Neural cell (in vitro differentiated cells): Measurements from ENCODE around the gene KIF24. TPM values are rescaled to one million over a fixed set of nuclear protein-coding genes. Genes with fewer than 3 reads are reported as not detected.

Experiments used
- H2AFZ ChIP-seq: fragments of 200-600, 300-800 bp; sonication (generic), shearing (Covaris generic); 2 replicates; pipeline ENCODE4 v1.6.0; 2014; ENCODE audit warnings: low read depth, mild to moderate bottlenecking, antibody characterized with exemption, low read length, moderate library complexity
- H3F3A ChIP-seq: fragments of 200-600 bp; shearing (Covaris generic); 2 replicates; pipeline ENCODE4 v1.6.1; 2016; ENCODE audit warnings: mild to moderate bottlenecking, moderate library complexity, mixed read lengths, antibody characterized with exemption, low read length; ENCODE audit not compliant: insufficient read depth, poor library complexity, severe bottlenecking
- H3K27ac ChIP-seq: fragments of 200-600, 300-800 bp; sonication (generic), shearing (Covaris generic); 2 replicates; pipeline ENCODE4 v1.5.1; 2014; ENCODE audit warnings: mild to moderate bottlenecking, low read length, moderate library complexity
- H3K27me3 ChIP-seq: fragments of 300-800, 200-600 bp; sonication (generic), shearing (Covaris generic); 2 replicates; pipeline ENCODE4 v1.6.0; 2014; ENCODE audit warnings: mild to moderate bottlenecking, low read depth, low read length, moderate library complexity; ENCODE audit not compliant: insufficient read depth
- H3K36me3 ChIP-seq: fragments of 300-800, 200-600 bp; sonication (generic), shearing (Covaris generic); 2 replicates; pipeline ENCODE4 v1.5.1; 2014; ENCODE audit warnings: mild to moderate bottlenecking, antibody characterized with exemption, low read length, moderate library complexity; ENCODE audit not compliant: insufficient read depth
- H3K4me2 ChIP-seq: fragments of 300-800, 200-600 bp; sonication (generic), shearing (Covaris generic); 2 replicates; pipeline ENCODE4 v1.6.0; 2014; ENCODE audit warnings: mild to moderate bottlenecking, low read length
- H3K4me3 ChIP-seq: fragments of 300-800, 200-600 bp; sonication (generic), shearing (Covaris generic); 2 replicates; pipeline ENCODE4 v1.5.1; 2014; ENCODE audit warnings: mild to moderate bottlenecking, low read length, moderate library complexity
- H3K79me2 ChIP-seq: fragments of 200-600 bp; shearing (Covaris generic); replicated peaks from 2 replicates; pipeline ENCODE4 v1.6.0; 2014; ENCODE audit warnings: mild to moderate bottlenecking, low read length, moderate library complexity; ENCODE audit not compliant: insufficient read depth
- H3K9ac ChIP-seq: fragments of 300-800, 200-600 bp; sonication (generic), shearing (Covaris generic); 2 replicates; pipeline ENCODE4 v1.6.1; 2016; ENCODE audit warnings: mild to moderate bottlenecking, low read length, mixed read lengths
- H3K9me2 ChIP-seq: fragments of 200-600 bp; shearing (Covaris generic); 2 replicates; pipeline ENCODE4 v1.6.1; 2016; ENCODE audit warnings: mild to moderate bottlenecking, low read length, mixed read lengths; ENCODE audit not compliant: insufficient read depth
- H3K9me3 ChIP-seq: fragments of 200-600, 300-800 bp; sonication (generic), shearing (Covaris generic); 2 replicates; pipeline ENCODE4 v1.6.1; 2016; ENCODE audit warnings: mild to moderate bottlenecking, mixed run types, low read length, moderate library complexity, mixed read lengths
- H4K20me1 ChIP-seq: fragments of 200-600 bp; shearing (Covaris generic); 2 replicates; pipeline ENCODE4 v1.6.1; 2016; ENCODE audit warnings: mild to moderate bottlenecking, mixed run types; ENCODE audit not compliant: insufficient read depth
- EP300 ChIP-seq: fragments of 450-650 bp; conservative IDR thresholded peaks from 2 replicates; pipeline ENCODE4 v1.6.1; 2014; ENCODE audit warnings: antibody characterized with exemption, mild to moderate bottlenecking, moderate library complexity; ENCODE audit not compliant: poor library complexity, severe bottlenecking
- EZH2 ChIP-seq: fragments of 200-600, 300-800 bp; shearing (Covaris generic), sonication (generic); IDR thresholded peaks from 2 replicates; pipeline ENCODE4 v1.6.1; 2014; ENCODE audit warnings: antibody characterized with exemption, low read length, borderline replicate concordance, mild to moderate bottlenecking; ENCODE audit not compliant: insufficient read depth, poor library complexity, severe bottlenecking
- MXI1 ChIP-seq: fragments of 450-650 bp; conservative IDR thresholded peaks from 2 replicates; pipeline ENCODE4 v1.6.1; 2014; ENCODE audit warnings: antibody characterized with exemption, mild to moderate bottlenecking; ENCODE audit not compliant: poor library complexity, severe bottlenecking
- POLR2AphosphoS5 ChIP-seq: IDR thresholded peaks from 2 replicates; pipeline ENCODE4 v1.6.1; 2012
- RAD21 ChIP-seq: fragments of 450-650 bp; conservative IDR thresholded peaks from 2 replicates; pipeline ENCODE4 v1.6.1; 2014; ENCODE audit warnings: antibody characterized with exemption, mild to moderate bottlenecking, moderate library complexity
- SMC3 ChIP-seq: fragments of 450-650 bp; conservative IDR thresholded peaks from 2 replicates; pipeline ENCODE4 v1.6.1; 2014; ENCODE audit warnings: antibody characterized with exemption, mild to moderate bottlenecking, moderate library complexity; ENCODE audit not compliant: poor library complexity
- TAF1 ChIP-seq: IDR thresholded peaks from 2 replicates; pipeline ENCODE4 v1.6.1; 2012; ENCODE audit warnings: low read depth
- polyA plus RNA-seq: library from polyadenylated mRNA; depleted of rRNA; stranded (reverse); fragments of >200 nt; gene quantifications from 2 replicates; pipeline ENCODE4 v1.2.3, GENCODE V29; 2014
- TF ChIP-seq, protein P1 (sequence below): IDR thresholded peaks from 2 replicates; pipeline ENCODE4 v1.6.1; 2012; ENCODE audit warnings: borderline replicate concordance
- TF ChIP-seq, protein P2 (sequence below): fragments of 450-650 bp; IDR thresholded peaks from 2 replicates; pipeline ENCODE4 v1.5.1; 2014; ENCODE audit warnings: antibody characterized with exemption, mild to moderate bottlenecking, moderate library complexity; ENCODE audit not compliant: poor library complexity, severe bottlenecking

Gene KIF24
- polyA plus RNA-seq, 1 donor from 2014 or later, result 0.19 TPM

DNA sequence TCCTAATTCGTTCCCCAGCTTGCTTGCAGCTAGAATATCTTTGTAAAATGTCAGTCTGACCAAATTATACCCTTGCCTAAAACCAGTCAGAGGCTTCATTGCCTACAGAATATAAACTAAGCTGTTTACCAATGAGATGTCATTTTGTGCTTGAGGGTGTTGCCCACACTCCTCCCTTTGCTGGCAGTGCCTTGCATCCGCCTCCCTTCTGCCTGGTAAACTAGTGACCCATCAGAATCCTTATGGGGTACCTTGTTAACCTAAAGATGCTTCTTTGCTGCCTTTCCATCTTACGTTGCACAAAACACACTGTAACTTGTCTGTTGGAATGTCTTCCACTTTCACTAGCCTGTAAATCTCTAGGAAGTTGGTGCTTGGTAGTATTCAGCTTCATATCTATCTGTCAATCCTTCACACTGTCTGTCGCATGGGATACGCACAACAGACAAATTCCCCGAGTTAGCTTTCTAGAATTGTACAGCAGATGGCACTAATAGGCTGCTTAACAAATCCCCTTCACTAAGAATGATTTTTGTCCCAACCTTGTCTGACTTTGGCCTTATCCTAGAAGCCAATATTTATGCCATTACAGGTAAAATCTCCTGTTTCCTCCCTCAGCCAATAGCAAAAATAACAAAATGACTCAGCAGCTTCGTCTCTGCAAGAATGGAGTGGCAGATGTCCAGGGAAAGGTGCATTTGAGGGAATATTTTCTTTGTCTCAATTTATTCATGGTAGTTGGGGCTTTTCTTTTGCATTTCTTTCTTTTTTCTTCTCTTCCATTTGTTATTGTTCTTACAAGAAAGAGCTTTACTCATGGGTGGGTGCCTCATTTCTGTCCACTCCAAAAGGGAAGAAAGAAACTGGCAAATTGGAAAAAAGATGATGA lies 3.3 kb upstream of the KIF24 start:
- no peak overlapping the region for H2AFZ ChIP-seq
- H3K27ac ChIP-seq, result peak overlapping the region; percentile 32
- H3K27me3 ChIP-seq, result no peaks in the 10 kb centered on the region
- peak overlapping the region; percentile 4 for H3K9ac ChIP-seq
- no peaks in the 10 kb centered on the region for H3K9me2 ChIP-seq
- no peaks in the 10 kb centered on the region for H3F3A ChIP-seq
- TF ChIP-seq POLR2AphosphoS5 (no peak), EP300 (peak; percentile 34), RAD21 (peak; percentile 91), EZH2 (no peak), TAF1 (no peak), MXI1 (no peak), SMC3 (peak; percentile 94)
- TF ChIP-seq, protein P1, sequence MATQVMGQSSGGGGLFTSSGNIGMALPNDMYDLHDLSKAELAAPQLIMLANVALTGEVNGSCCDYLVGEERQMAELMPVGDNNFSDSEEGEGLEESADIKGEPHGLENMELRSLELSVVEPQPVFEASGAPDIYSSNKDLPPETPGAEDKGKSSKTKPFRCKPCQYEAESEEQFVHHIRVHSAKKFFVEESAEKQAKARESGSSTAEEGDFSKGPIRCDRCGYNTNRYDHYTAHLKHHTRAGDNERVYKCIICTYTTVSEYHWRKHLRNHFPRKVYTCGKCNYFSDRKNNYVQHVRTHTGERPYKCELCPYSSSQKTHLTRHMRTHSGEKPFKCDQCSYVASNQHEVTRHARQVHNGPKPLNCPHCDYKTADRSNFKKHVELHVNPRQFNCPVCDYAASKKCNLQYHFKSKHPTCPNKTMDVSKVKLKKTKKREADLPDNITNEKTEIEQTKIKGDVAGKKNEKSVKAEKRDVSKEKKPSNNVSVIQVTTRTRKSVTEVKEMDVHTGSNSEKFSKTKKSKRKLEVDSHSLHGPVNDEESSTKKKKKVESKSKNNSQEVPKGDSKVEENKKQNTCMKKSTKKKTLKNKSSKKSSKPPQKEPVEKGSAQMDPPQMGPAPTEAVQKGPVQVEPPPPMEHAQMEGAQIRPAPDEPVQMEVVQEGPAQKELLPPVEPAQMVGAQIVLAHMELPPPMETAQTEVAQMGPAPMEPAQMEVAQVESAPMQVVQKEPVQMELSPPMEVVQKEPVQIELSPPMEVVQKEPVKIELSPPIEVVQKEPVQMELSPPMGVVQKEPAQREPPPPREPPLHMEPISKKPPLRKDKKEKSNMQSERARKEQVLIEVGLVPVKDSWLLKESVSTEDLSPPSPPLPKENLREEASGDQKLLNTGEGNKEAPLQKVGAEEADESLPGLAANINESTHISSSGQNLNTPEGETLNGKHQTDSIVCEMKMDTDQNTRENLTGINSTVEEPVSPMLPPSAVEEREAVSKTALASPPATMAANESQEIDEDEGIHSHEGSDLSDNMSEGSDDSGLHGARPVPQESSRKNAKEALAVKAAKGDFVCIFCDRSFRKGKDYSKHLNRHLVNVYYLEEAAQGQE, result no peak
- TF ChIP-seq, protein P2, sequence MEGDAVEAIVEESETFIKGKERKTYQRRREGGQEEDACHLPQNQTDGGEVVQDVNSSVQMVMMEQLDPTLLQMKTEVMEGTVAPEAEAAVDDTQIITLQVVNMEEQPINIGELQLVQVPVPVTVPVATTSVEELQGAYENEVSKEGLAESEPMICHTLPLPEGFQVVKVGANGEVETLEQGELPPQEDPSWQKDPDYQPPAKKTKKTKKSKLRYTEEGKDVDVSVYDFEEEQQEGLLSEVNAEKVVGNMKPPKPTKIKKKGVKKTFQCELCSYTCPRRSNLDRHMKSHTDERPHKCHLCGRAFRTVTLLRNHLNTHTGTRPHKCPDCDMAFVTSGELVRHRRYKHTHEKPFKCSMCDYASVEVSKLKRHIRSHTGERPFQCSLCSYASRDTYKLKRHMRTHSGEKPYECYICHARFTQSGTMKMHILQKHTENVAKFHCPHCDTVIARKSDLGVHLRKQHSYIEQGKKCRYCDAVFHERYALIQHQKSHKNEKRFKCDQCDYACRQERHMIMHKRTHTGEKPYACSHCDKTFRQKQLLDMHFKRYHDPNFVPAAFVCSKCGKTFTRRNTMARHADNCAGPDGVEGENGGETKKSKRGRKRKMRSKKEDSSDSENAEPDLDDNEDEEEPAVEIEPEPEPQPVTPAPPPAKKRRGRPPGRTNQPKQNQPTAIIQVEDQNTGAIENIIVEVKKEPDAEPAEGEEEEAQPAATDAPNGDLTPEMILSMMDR, result peak; percentile 90
- no peaks in the 10 kb centered on the region for H4K20me1 ChIP-seq
- H3K79me2 ChIP-seq, result peaks cover 3% of the 10 kb centered on the region
- H3K4me3 ChIP-seq, result peak overlapping the region; percentile 12
- no peaks in the 10 kb centered on the region for H3K9me3 ChIP-seq
- no peaks in the 10 kb centered on the region for H3K36me3 ChIP-seq
- no peak overlapping the region for H3K4me2 ChIP-seq

DNA sequence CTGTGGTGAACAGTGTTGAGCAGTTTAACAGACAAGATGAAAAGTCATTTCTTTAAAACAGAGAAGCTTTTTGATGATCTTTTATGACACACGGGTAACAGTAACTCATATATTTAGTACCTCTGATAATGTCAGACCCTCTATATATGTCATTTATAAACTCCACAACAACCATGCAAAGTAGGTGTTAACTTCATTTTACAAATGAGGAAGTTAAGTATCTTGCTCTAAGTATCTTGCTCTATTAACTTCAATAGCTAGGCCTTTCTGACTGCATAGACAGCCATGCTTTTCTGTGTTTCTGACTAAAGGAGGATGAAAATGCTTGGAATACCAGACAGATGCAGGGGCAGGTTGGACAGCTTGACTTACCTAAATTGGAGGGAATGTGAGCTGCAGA lies 2.1 kb upstream of the KIF24 start:
- H3K27me3 ChIP-seq, result no peaks in the 10 kb centered on the region
- TF ChIP-seq MXI1, result no peak
- no peak for TF ChIP-seq EP300
- no peak for TF ChIP-seq EZH2
- no peaks in the 10 kb centered on the region for H3K36me3 ChIP-seq
- H3K79me2 ChIP-seq, result peaks cover 13% of the 10 kb centered on the region
- H3K27ac ChIP-seq, result no peak overlapping the region
- H3F3A ChIP-seq, result no peaks in the 10 kb centered on the region
- no peaks in the 10 kb centered on the region for H3K9me3 ChIP-seq
- H3K9me2 ChIP-seq, result no peaks in the 10 kb centered on the region
- H3K9ac ChIP-seq, result no peak overlapping the region
- no peaks in the 10 kb centered on the region for H4K20me1 ChIP-seq
- H3K4me3 ChIP-seq, result no peak overlapping the region
- no peak overlapping the region for H3K4me2 ChIP-seq
- no peak overlapping the region for H2AFZ ChIP-seq
